Cardiac fibroblast (primary cell): ENCODE data around the gene EPHA5.
A peak's percentile ranks its signal among the peaks of the same experiment; 100 is the strongest.

Source experiments
- DNase-seq, 2 donors: peaks; one replicate each; pipeline versions ENCODE4 v3.0.0 to v3.0.0-alpha.2; 2010; ENCODE audit warnings: low read depth in 2 of 2
- H3K4me3 ChIP-seq, 2 donors: replicated peaks in 1 of 2; 1 replicate in 1 of 2; 2 replicates in 1 of 2; pipeline ENCODE4 v1.5.1; 2011; ENCODE audit warnings: low read depth in 2 of 2, low read length in 2 of 2, mild to moderate bottlenecking in 2 of 2, moderate library complexity in 1 of 2
- CTCF ChIP-seq: IDR thresholded peaks from one replicate; pipeline ENCODE4 v1.5.1; 2011; ENCODE audit warnings: low read depth, mild to moderate bottlenecking, low read length, inconsistent platforms

Gene EPHA5

DNA sequence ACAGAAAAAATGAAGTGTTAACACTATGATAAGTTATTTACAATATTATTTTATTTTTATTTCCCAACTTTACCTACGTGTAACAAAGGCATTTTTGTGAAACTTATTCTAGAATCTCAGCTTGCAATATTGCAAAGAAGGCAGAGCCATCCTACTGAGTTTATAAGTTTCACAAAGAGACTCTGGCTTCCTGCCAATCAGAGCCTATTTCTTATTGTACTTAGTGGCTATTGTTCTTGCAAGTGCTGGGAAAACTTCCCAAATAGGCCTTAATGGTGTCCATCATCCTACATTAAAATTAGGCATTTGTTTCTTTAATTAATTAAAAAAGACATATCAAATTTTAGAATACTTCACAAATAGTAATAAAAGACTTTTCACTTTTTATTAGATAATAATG, 233.2 kb downstream of the EPHA5 start:
- H3K4me3 ChIP-seq, result no peak overlapping the region
- DNase-seq, result peak; percentile 51 to 65
- TF ChIP-seq CTCF, result no peak

DNA sequence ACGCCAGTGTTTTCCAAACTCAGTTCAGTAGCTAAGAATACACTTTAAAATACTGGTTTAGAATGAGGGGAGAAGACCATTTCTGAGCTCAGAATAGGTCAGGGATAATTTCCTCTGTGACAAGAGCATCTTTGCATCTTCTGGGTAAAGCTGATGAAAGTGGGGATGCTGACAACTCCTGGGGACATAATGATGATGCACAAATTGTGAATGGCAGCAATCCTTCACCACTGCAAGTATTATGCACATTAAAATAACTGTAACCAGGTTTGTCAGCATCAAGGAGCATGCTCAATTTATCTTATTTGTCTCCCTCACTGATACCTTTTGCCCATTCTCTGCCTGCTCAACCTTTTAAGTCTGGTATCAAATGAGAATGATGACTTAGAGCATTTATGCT, 248.2 kb downstream of the EPHA5 start:
- H3K4me3 ChIP-seq, result no peak overlapping the region
- no peak for DNase-seq
- TF ChIP-seq CTCF, result no peak

DNA sequence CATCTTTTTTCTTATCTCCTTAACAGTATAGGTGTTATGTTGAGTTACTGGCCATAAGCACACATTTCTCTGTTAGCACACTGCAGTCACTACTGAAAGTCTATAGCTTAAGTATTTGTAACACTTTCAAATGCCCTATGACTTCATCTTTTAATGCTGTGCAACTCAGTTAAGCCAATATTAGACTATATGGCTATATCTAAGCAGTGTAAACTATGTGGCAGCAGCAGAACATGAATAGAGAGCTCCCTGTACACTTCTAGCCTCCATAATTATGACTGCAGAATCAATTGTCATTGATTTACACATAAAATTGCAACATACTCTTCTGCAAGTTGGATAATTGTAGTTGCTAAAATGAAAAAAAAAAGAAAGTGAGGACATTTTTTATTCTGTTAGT, 250.3 kb downstream of the EPHA5 start:
- no peak for TF ChIP-seq CTCF
- H3K4me3 ChIP-seq, result no peak overlapping the region
- DNase-seq, result no peak

DNA sequence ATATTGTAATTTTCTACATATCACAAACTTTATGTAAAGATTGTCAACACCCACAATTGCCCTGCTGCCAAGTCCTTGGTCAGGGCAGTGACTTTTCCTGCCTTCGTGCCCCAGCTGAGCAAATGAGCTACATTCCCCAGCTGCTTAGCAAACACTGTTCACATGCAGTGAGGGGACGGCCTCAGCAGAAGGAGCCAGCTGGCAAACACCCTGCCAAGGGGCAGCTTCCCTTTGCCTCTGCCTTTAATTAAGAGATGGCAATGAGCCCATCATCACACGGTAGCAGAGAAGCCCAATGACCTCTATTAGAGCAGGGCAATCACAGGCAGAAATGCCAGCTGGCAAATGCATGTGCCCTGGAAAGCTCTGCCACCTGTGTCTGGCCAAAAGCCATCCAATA, 253.4 kb downstream of the EPHA5 start:
- DNase-seq, result peak; percentile 4 to 7
- H3K4me3 ChIP-seq, result no peak overlapping the region
- TF ChIP-seq CTCF, result no peak

DNA sequence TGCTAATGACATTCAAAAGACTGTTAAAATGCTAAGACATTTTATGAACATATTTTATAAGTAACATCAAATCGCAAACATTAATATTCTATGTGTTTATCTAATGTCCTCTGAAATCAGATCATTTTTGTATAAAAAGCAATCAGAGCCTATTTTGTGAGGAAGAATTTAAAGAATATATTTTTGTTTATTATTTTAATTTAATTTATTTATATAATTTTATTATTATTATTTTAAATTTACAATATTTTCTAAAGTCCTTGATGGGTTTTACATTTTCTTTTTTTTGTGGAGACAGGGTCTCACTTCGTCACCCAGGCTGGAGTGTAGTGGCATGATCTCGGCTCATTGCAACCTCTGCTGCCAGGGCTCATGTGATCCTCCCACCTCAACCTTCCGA, 262.8 kb downstream of the EPHA5 start:
- TF ChIP-seq CTCF, result no peak
- H3K4me3 ChIP-seq, result no peak overlapping the region
- DNase-seq, result no peak

DNA sequence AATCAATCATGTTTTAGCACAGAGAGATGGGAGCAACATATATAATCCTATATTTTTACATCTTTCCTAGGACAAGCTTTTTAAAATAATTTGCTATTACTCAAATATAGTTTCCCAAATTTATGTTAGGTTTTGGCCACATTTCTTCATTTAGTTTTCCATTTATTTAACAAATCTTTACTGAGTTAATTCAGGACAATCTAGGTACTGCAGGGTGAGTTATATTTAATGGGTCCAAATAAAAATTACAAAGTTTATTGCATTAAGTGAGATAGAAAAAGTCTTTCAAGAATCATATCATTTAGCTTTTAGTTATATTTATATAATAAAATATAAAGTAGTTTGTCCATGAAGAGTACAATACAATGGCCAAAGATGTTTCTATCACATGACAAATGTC, 269.2 kb downstream of the EPHA5 start:
- TF ChIP-seq CTCF, result no peak
- no peak for DNase-seq

GRCh38 chr4:65399084-65399483, 271.2 kb downstream of the EPHA5 start:
- no peak for TF ChIP-seq CTCF
- no peak for DNase-seq
- H3K4me3 ChIP-seq, result no peak overlapping the region

More for the DNA sequence above, 269.2 kb downstream of the EPHA5 start:
- H3K4me3 ChIP-seq, result no peak overlapping the region
